SH-SY5Y (cell line): ENCODE measurements around the gene GAK.

ENCODE experiments used
- GATA2 ChIP-seq: IDR thresholded peaks from 2 replicates; pipeline ENCODE4 v1.6.1; 2011; ENCODE audit warnings: mild to moderate bottlenecking, low read depth, low read length
- GATA3 ChIP-seq: IDR thresholded peaks from 2 replicates; pipeline ENCODE4 v1.6.1; 2011; ENCODE audit warnings: low read depth, mild to moderate bottlenecking, low read length, moderate library complexity

Gene GAK

GRCh38 chr4:950136-951020, 18.3 kb upstream of the GAK start:
- TF ChIP-seq GATA2 (no peak), GATA3 (no peak)

- no peak for TF ChIP-seq GATA2
- TF ChIP-seq GATA3: no peak
Measured at GRCh38 chr4:949656-950055, 17.5 kb upstream of the GAK start.

- no peak for TF ChIP-seq GATA2
- no peak for TF ChIP-seq GATA3
Measured at GRCh38 chr4:948936-949300, 16.8 kb upstream of the GAK start.

- no peak for TF ChIP-seq GATA2
- no peak for TF ChIP-seq GATA3
Measured at GRCh38 chr4:948101-948935, 16.2 kb upstream of the GAK start.

GRCh38 chr4:947491-947971, 15.4 kb upstream of the GAK start:
- no peak for TF ChIP-seq GATA3
- no peak for TF ChIP-seq GATA2

GRCh38 chr4:946517-947471, 14.7 kb upstream of the GAK start:
- TF ChIP-seq GATA3 (no peak), GATA2 (no peak)

- no peak for TF ChIP-seq GATA2
- no peak for TF ChIP-seq GATA3
Measured at GRCh38 chr4:946103-946450, 14.0 kb upstream of the GAK start.

- TF ChIP-seq GATA2 (no peak), GATA3 (no peak)
Measured at GRCh38 chr4:945274-946102, 13.4 kb upstream of the GAK start.

- TF ChIP-seq GATA2 (no peak), GATA3 (no peak)
Measured at GRCh38 chr4:932713-933070, 576 bp upstream of the GAK start.

- TF ChIP-seq GATA3 (no peak), GATA2 (no peak)
Measured at GRCh38 chr4:931194-931959, 739 bp downstream of the GAK start.

- TF ChIP-seq GATA2: no peak
Measured at GRCh38 chr4:930827-931193, 1.3 kb downstream of the GAK start.

GRCh38 chr4:930028-930551, 2.0 kb downstream of the GAK start:
- TF ChIP-seq GATA2 (no peak), GATA3 (no peak)
